NCI-H2227 treated with DMSO at 0.1 percent for 48 hours (cell line): ENCODE results near the gene WDFY4.

ENCODE experiments used
- DNase-seq: peaks from one replicate; lab custom pipeline; 2025; lab: John Stamatoyannopoulos, UW

WDFY4 gene

DNA sequence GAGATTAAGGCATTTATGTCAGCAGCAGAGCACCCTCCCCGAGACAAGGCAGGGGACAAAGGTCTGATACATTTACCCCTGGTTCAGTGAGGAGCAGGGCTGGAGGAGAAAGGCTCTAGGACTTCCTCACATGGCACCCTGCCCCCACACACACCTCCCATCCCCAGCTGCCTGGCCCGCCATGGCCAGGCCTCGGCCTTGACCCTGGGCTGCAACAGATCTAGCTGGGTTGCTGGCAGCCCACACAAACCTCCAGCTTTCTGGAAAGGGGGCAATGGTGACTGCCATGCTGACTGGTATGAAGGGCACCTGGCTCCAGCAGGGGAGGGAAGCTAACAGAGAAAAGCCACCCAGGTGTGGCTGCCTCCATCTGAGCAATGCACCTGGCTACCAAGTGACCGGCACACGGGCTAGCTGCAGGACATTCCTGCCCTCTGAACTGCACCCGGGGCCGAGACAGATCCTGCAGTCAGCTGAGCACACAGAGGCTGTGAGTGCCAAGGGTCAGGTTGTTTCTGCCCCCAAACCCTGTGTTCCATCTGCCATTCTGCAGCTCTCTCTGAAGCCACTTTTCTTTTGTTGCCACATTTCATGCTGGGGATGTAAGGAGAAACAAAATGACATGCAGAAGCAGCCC is 340.8 kb downstream of the WDFY4 start:
- DNase-seq: no peak

- no peak for DNase-seq
Measured at GRCh38 chr10:49028639-49029038, 344.0 kb downstream of the WDFY4 start.

DNA sequence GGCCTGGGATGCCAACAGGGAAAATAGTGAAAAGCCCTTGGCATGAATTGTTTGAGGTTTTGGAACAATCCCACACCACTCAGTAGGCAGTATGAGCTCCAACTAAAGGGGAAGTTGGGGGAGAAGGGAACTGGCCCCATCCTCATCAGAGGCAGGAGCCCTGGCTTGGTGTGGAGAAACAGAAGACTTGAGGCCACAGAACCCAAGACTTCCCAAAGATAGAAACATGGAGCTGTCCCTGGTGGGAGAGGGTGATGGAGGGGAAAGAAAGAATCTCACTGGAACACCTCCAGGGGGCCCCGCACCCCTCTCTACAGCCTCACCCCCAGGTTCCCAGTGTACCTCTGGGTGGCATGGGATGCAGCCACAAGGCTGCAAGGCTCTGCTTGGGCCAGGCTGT is 345.0 kb downstream of the WDFY4 start:
- DNase-seq: no peak
